SHP77 treated with DMSO at 0.1 percent for 48 hours (cell line): ENCODE results near the gene ALG14.
"Not testable (repeated sequence)": the region's sequence is repeated elsewhere in the genome, so short reads cannot be mapped to it uniquely, and the experiment has no call there.

Experiments used
- DNase-seq: peaks from one replicate; lab custom pipeline; 2025; lab: John Stamatoyannopoulos, UW

The ALG14 gene

GRCh38 chr1:94953746-94954145 lies 119.0 kb downstream of the ALG14 start:
- no peak for DNase-seq

GRCh38 chr1:94953107-94953506 lies 119.6 kb downstream of the ALG14 start:
- DNase-seq, result no peak

GRCh38 chr1:94952539-94952938 lies 120.2 kb downstream of the ALG14 start:
- DNase-seq, result no peak

- DNase-seq, result no peak
These were observed 121.1 kb downstream of the ALG14 start for GRCh38 chr1:94951509-94952208.

GRCh38 chr1:94951046-94951445 lies 121.7 kb downstream of the ALG14 start:
- DNase-seq, result no peak

GRCh38 chr1:94949681-94950661 lies 122.8 kb downstream of the ALG14 start:
- DNase-seq, result peak; percentile 31

GRCh38 chr1:94947437-94947836 lies 125.3 kb downstream of the ALG14 start:
- no peak for DNase-seq

GRCh38 chr1:94946886-94947285 lies 125.9 kb downstream of the ALG14 start:
- no peak for DNase-seq

GRCh38 chr1:94942171-94943128 lies 130.3 kb downstream of the ALG14 start:
- no peak for DNase-seq

- not testable (repeated sequence) for DNase-seq
These were observed 131.3 kb downstream of the ALG14 start for GRCh38 chr1:94941480-94941879.

- no peak for DNase-seq
These were observed 132.0 kb downstream of the ALG14 start for GRCh38 chr1:94940738-94941137.

- no peak for DNase-seq
These were observed 134.9 kb downstream of the ALG14 start for GRCh38 chr1:94937820-94938219.

GRCh38 chr1:94936861-94937620 lies 135.7 kb downstream of the ALG14 start:
- no peak for DNase-seq

- no peak for DNase-seq
These were observed 137.3 kb downstream of the ALG14 start for GRCh38 chr1:94935476-94935875.

GRCh38 chr1:94935034-94935433 lies 137.7 kb downstream of the ALG14 start:
- DNase-seq, result no peak

- no peak for DNase-seq
These were observed 138.2 kb downstream of the ALG14 start for GRCh38 chr1:94934551-94934950.

GRCh38 chr1:94931254-94931841 lies 141.4 kb downstream of the ALG14 start:
- DNase-seq, result no peak

- DNase-seq, result no peak
These were observed 143.2 kb downstream of the ALG14 start for GRCh38 chr1:94929351-94930217.

GRCh38 chr1:94928293-94928939 lies 144.3 kb downstream of the ALG14 start:
- DNase-seq, result no peak
